NCI-H1417 (cell line): Measurements from ENCODE around the gene TMEM95.
A peak's percentile ranks its signal among the peaks of the same experiment; 100 is the strongest.

ENCODE experiments used
- DNase-seq, 3 experiments: peaks; one replicate each; lab custom pipeline; 2025; lab: John Stamatoyannopoulos, UW

The TMEM95 gene, protein sequence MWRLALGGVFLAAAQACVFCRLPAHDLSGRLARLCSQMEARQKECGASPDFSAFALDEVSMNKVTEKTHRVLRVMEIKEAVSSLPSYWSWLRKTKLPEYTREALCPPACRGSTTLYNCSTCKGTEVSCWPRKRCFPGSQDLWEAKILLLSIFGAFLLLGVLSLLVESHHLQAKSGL

DNA sequence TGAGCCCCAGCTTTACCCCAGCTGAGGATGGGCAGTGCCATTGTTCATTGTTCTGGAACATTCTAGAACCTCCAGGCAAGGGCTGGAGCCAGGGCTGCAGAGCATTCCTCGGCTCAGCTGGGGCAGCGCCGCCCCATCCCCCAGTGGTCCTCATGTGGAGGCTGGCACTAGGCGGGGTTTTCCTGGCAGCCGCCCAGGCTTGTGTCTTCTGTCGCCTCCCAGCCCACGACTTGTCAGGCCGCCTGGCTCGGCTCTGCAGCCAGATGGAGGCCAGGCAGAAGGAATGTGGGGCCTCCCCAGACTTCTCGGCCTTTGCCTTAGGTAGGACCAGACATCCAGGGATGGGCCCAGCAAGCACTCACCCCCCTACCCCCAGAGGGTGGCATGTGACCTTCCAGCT, at the start of gene TMEM95:
Gene TMEM95, plus strand, starts transcription at position 104 of the 400 bp plus-strand sequence. Its CDS starts 49 bp downstream, at position 153.
- DNase-seq = peak in 1 of 3 experiments; percentile 2

DNA sequence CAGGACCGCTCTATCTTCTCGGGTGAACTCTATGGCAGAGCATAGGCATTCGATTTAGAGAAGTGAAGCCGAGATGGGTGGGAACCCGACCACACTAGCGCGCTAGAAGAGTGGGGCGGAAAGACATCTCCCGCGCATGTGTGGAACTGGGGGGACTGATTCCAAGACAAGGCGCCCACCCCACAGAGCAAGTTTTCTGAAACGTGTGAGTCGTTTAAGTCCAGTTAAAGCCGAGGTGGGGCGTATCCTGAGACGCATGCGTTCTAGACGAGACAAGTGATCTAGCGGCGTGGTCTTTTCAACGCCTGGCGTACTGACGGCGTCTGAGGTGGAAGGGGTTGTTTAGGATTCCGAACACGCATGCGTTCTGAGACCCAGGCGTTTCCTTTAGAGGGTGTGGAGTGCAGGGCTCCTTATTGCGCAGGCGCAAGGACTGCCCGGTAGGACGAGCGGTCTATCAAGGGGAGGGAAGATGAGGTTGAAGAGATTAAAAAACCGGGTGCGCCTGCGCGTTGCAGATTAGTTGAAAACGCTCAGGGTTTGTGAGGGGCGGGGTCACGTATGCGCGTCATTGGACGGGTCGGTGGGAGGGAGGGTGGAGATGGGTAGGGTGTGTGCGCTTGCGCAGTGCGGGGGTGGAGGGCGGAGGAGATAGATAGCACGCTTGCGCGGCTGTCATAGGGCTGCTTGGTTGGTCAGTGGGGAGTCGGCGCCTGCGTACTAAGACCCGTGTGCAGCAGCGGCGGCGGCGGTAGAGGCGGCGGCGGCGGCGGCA, 47.9 kb upstream of the TMEM95 start, which contains the start of gene EIF5A:
Gene EIF5A, plus strand, starts transcription at position 718 of the 775 bp plus-strand sequence. CDS start 2,008 bp downstream, outside the sequence.
- DNase-seq = peak; percentile 96 to 99 (median 96)

- DNase-seq = peak in 1 of 3 experiments; percentile 60
Measured at GRCh38 chr17:7307686-7308624, 47.0 kb upstream of the TMEM95 start.

DNA sequence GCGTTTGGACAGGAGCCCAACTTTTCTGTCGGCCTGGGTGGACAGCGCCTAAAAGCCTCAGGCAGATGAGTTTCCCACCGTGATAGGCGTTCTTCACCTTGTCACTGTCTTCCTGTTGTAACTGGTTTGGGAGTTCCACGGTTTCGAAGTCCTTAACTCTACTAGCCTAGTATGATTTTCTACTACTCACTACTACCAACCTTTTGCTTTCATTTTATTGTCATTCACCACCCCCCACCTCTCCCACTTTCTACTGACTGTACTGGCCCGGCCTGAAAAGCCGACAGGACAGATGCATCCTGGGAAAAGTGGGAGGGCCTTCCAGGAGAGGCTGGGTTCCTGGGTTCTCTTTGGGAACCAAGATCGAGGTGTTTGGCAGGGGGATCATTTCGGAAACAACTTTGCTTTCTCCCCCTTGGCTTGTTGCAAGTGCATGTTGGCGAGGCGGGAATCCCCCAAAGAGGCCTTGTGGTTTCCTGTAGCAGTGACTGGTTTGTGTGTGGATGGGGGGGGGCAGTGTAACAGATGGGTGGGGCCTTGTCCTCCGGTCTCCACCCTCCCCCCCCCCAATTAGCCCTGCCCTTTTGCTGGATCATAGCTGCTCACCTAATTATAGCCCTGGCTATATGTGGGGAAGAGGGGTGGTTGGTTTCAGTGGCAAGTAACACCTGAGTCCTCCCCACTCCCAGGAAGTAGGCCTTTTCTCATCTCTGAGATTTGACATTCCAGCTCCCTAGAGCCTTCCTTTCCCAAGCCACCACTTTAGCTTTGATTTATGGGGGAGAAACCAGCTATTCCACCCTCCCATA, 46.1 kb upstream of the TMEM95 start:
- peak; percentile 50 to 68 (median 51) for DNase-seq

- DNase-seq = peak in 1 of 3 experiments; percentile 4
Measured at GRCh38 chr17:7309628-7310027, 45.3 kb upstream of the TMEM95 start.

- peak in 1 of 3 experiments; percentile 7 for DNase-seq
Measured at GRCh38 chr17:7311110-7311705, 43.7 kb upstream of the TMEM95 start.

- no peak for DNase-seq
Measured at GRCh38 chr17:7312432-7313087, 42.4 kb upstream of the TMEM95 start.

DNA sequence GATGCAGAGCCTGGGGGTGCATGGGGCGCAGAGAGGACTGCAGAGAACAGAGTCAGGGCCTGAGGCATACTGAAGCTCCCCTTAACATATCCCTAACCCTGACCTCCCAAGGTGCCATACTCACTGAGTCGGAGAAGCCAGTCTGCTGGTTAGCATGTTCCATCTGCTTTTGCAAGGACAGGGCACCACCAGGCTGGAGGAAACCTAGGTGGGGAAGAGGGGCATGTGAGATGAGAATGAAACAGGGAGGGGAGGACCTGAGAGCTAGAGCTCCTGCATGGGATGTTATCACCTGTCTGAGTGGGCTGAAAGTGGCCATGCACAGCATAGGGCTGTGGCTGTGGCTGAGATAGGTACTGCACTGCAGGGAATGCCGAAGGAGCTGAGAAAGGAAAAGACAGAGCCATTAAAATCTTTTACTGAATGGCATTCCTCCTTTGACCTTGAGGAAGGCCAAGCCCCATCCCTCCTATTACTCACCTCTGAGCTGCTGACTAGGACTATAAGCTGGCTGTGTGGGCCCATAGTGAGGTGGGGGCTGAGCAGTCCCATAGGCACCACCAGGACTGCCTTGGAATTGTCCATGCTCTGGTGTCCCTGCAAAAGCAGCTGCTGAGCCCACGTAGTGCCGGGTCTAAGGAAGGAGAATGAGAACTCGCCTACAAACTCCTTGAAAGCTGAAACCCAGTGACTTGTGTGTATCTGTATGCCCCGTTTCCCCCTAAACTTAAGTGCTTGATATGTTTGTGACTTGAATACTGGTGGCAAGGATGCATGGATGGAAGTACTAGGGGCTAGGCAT, 41.7 kb upstream of the TMEM95 start:
- no peak for DNase-seq

DNA sequence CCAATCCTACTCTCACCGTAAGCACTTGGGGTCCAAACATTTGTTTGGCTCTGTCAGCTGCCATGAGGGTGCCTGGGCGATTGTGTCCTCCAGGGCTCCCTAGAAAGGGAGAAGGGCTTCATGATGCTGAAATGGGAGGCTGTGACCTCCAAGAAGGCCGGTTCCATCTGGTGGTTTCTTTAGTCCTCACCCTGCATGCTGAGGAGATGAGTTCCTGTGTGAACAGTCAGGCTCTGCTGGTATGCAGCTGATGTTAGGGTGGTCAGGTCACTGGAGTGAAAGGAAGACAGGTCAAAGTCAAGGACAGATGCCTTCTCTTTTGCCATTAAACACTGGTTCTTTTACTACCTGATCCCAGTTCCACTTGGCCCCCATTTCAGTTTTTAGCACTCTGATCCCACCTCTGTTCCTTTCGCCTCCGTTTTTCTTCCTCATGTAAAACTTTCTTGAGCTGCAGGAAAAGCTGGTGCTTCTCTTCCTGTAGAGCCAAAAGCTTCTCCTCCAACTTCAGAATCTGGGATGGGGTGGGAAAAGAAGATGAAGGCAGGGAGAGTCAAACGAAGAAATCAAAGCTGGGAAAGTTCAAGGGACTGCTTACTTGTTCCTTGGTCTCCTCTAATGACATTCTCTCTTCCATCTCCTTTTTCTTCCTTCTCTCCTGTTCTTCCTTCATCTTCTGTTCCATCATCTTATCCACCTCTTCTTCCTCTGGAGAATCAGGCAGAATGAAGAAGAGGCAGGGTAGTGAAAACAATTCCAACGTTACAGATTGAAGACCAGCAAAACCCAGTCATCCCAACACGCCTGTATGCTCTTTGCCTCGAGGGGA, 40.9 kb upstream of the TMEM95 start:
- no peak for DNase-seq

DNA sequence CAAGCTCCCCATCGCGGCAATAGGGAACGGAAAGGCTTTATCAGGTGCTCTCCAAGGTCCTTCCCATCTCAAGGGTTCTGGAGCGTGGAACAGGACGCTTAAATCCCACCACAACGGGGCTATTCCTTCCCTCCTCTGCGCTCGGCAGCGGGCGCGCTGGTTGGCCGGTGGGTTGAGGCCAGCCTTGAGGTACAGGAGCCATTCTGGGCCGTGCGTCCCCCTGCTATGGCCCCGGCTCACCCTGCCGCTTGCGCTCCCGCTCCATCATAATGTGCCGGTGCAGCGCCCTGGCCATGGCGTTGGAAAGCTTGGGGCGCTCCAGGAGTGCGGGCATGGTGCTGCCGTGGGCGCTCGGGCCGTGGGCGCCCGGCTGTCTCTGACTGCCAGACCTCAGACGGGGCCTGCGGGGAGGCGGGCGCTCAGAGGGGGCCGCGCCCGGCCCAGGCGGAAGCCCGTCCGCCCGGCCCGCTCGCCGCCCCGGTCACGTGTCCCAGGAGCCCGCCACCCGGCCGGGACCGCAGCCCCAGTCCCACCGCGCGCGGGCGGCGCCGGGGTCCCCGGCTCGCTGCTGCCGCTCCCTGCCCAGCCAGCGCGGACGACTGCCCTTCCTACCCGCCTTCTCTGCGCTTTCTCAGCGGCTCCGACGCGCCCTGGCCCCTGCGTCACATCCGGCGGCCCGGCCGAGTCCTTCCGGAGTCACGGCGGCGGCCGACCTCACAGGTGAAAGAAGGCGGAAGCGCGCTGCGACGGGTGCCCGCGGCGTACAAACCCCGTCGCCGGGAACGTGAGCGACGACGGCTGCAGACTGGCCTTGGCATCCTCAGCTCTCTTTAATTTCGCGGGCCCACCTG, 40.0 kb upstream of the TMEM95 start, which contains the start of gene GPS2:
Gene GPS2, minus strand, starts transcription at position 642 of the 851 bp plus-strand sequence. Its CDS starts 308 bp downstream, at position 334.
- peak; percentile 71 to 87 (median 82) for DNase-seq

DNA sequence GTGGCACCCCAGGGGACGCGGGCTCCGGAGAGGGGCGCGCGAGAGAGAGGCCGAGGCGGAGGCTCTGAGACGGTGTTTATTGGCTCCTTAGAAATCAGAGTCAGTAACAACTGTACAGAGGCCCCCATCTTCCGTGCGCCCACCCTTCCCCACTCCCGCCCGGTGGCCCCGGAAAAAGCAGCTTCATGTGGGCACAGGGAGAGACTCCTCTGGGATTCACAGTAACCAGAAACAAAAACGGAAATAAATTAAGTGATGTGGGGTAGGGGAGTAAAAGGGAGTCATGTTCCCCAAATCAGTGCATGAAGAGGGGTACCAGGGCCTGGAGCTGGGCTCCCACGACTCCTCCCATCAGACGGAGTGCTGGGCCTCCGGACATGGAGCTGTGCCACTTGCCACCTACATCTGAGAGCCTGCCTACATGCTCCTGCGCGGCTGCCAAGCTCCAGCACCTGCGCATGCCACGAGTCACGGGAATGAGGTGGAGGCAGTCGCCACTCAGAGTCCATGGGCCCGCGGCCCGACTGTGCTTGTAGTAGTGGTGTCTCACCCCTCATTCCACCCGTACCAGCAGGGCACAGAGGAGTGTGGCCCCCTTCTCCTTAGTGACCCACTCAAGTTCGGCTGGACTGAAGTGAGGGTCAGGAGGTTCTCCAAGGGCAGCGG, 39.3 kb upstream of the TMEM95 start:
- peak in 1 of 3 experiments; percentile 13 for DNase-seq

DNA sequence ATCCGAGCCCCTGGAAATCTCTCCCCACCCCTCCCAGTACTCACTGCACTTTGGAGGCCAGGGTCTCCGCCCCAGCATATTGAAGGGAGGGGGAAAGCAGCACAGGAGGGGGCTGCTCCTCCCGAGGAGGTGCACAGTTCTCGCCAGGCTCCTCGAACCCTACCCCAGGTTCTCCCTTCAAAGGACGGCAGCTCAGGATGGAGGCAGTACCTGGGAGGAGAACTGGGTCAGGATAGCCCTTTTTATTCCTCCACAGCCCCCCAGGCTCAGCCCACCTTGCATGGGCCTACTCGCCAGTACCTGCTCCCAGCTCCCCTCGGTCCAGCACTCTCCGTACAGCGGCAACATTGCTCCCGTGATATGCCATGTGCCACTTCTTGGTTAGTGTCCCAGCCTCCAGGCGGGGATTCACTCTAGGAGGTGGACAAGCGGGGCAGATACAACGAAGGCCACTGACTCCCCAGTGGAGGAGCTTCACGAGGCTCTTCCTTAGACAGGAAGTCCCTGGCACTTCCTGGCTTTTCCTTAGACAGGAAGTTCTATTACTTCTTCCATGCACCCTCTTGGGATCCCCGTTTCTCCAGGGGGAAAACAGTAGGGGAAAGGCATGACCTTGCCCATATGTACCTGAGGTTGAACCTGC, 37.7 kb upstream of the TMEM95 start:
- DNase-seq = no peak

DNA sequence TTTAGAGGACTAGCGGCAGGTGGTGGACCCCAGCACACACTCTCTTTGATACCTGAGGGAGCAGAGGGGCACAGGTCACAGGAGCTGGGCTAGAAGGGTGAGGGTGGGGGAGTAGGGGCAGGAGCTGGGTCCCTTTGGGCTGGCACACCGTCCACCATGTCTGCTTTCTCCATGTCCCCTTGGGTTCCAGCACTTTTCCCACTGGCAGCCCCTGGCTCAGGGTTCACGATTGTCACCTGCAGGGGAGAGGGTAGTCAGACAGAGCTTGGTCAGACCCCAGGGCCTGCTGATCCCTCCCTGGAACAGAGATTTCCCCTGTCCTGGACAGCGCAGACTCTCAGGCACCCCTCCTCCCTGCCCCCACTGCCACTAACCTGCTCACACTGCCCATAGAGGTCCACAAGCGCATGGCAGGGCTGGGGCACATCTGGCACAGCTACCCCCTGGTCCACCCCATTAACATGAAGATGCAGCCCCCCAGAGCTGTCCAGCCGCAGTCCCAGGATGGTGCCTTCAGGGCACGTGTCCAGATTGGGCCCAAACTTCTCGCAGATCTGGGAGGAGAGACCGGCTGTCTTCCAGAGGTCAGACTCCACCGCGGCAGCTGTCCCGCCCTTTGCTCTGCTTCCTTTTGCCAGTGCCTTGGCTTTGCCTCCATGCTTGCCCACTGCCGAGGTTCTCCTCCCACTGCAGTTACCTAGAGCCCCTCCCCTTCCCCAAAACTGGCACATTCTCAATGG, 36.7 kb upstream of the TMEM95 start:
- DNase-seq = no peak

GRCh38 chr17:7321466-7321865, 33.5 kb upstream of the TMEM95 start:
- DNase-seq = no peak

- no peak for DNase-seq
Measured at GRCh38 chr17:7322520-7323194, 32.3 kb upstream of the TMEM95 start.
